Measurements from ENCODE around the gene ORMDL1.
"Not testable (repeated sequence)": the region's sequence is repeated elsewhere in the genome, so short reads cannot be mapped to it uniquely, and the experiment has no call there.

The ORMDL1 gene

GRCh38 chr2:189770590-189771322 lies 13.4 kb downstream of the ORMDL1 start:
- DNase-seq: no peak

- DNase-seq: no peak
Observed at GRCh38 chr2:189763908-189764661, 20.1 kb downstream of the ORMDL1 start.

- DNase-seq: peak; percentile 96
Observed at GRCh38 chr2:189762551-189763298, 21.4 kb downstream of the ORMDL1 start, which contains the start of gene OSGEPL1. Gene OSGEPL1, minus strand, starts transcription at chr2:189762792. Its CDS starts 1,152 bp downstream, at chr2:189761640.

GRCh38 chr2:189762229-189762550 lies 21.9 kb downstream of the ORMDL1 start:
- no peak for DNase-seq

- not testable (repeated sequence) for DNase-seq
Observed at GRCh38 chr2:189760154-189760553, 24.0 kb downstream of the ORMDL1 start.

GRCh38 chr2:189756311-189756952 lies 27.7 kb downstream of the ORMDL1 start:
- DNase-seq: no peak

- peak; percentile 34 for DNase-seq
Observed at GRCh38 chr2:189751080-189751658, 33.0 kb downstream of the ORMDL1 start.

GRCh38 chr2:189729430-189729829 lies 54.7 kb downstream of the ORMDL1 start:
- no peak for DNase-seq

- no peak for DNase-seq
Observed at GRCh38 chr2:189726849-189727248, 57.3 kb downstream of the ORMDL1 start.

GRCh38 chr2:189726271-189726670 lies 57.9 kb downstream of the ORMDL1 start:
- DNase-seq: no peak

- peak; percentile 50 for DNase-seq
Observed at GRCh38 chr2:189723192-189723591, 60.9 kb downstream of the ORMDL1 start.

Data from activated CD4-positive, alpha-beta T cell treated with anti-CD3 and anti-CD28 coated beads, Interleukin-2, amount 50 U/mL, for 16 hours (primary cell).